ENCODE measurements around the gene PABPN1. TPM values are rescaled to one million over a fixed set of nuclear protein-coding genes. Genes with fewer than 3 reads are reported as not detected.

The PABPN1 gene
- polyA plus RNA-seq, 3 donors: 54.4 to 356 (median 64.6) TPM

GRCh38 chr14:23321572-23322547 lies 603 bp downstream of the PABPN1 start:
- Histone ChIP-seq H2AFZ (ENCODE audit: insufficient read depth, low read depth, low read length, poor library complexity, severe bottlenecking) (peak overlapping the region; percentile 78), H3K79me2 (ENCODE audit: insufficient read depth, low read length) (peaks cover 27% of the 10 kb centered on the region), H4K20me1 (ENCODE audit: insufficient read depth, low read length) (peaks cover 24% of the 10 kb centered on the region), H3K27me3 (ENCODE audit: control insufficient read depth in 2 of 2, insufficient read depth in 2 of 2, low read length in 2 of 2) (no peaks in the 10 kb centered on the region), H3K27ac (ENCODE audit: low read depth in 1 of 2, low read length in 2 of 2) (peak overlapping the region; percentile 86 to 93), H3K36me3 (replicated peaks in 1 of 2; ENCODE audit: control insufficient read depth in 1 of 2, insufficient read depth in 2 of 2, low read length in 2 of 2) (peaks cover 27 to 37% of the 10 kb centered on the region in 2 donors), H3K4me2 (replicated peaks; ENCODE audit: extremely low read depth, low read length, poor library complexity, severe bottlenecking) (peak overlapping the region; percentile 84), H3K4me3 (replicated peaks in 1 of 3; ENCODE audit: low read depth in 2 of 3, low read length in 3 of 3) (peak overlapping the region; percentile 74 to 92 (median 92)), H3K9me3 (replicated peaks in 1 of 2; ENCODE audit: control insufficient read depth in 1 of 2, insufficient read depth in 1 of 2, low read length in 2 of 2) (no peaks in the 10 kb centered on the region), H3K9ac (ENCODE audit: insufficient read depth, low read length, poor library complexity, severe bottlenecking) (peak overlapping the region; percentile 94), H3K4me1 (ENCODE audit: control insufficient read depth in 1 of 2, insufficient read depth in 2 of 2, low read length in 2 of 2) (peaks cover 23 to 24% of the 10 kb centered on the region in 2 donors)
- intact Hi-C loops (cut with micrococcal nuclease): loop anchor here (1.0 to 10.0 kb wide), 8 partner anchors 15 to 243 kb away; partner anchors contain the start of genes HOMEZ (in 2 of the 2), ACIN1 (in 1 of the 2), AP1G2 (in 1 of the 2) and BCL2L2 (in 1 of the 2)
- TF ChIP-seq CTCF (IDR thresholded peaks at IDR 0.05): no peak
- peaks cover 0 to 3% (median 0%) of the 10 kb centered on the region in 7 donors for H3K9me3 Mint-ChIP-seq
- WGBS (ENCODE audit: insufficient coverage): under 1% methylated on average over 30 of the region's 64 CpGs
- H3K36me3 Mint-ChIP-seq: peaks cover 39 to 42% of the 10 kb centered on the region in 2 donors
- peaks cover 0 to 2% (median 0%) of the 10 kb centered on the region in 3 donors for H3K27me3 Mint-ChIP-seq (ENCODE audit: low read depth in 3 of 3)
- peak overlapping the region; percentile 90 to 92 for H3K4me3 Mint-ChIP-seq
- H3K27ac Mint-ChIP-seq: peak overlapping the region; percentile 94 to 98 (median 96)
- H3K4me1 Mint-ChIP-seq: peaks cover 25% of the 10 kb centered on the region
- DNase-seq: peak; percentile 28 to 58 (median 37)
